ENCODE results near the gene BABAM2. TPM values are rescaled to one million over a fixed set of nuclear protein-coding genes. Genes with fewer than 3 reads are reported as not detected.

BABAM2 gene
- total RNA-seq, 1 donor from 2014 or later: 28.5 TPM

GRCh38 chr2:28247290-28247689, 356.8 kb downstream of the BABAM2 start:
- DNase-seq (ENCODE audit: low read depth) (no peak), FAIRE-seq (no peak)
- Histone ChIP-seq H3K4me3 (ENCODE audit: insufficient read depth, low read depth, low read length) (no peak overlapping the region), H3K4me2 (ENCODE audit: low read length) (no peak overlapping the region), H3K79me2 (ENCODE audit: insufficient read depth, low read length) (no peaks in the 10 kb centered on the region), H3K9ac (ENCODE audit: low read length) (no peak overlapping the region), H3K4me1 (ENCODE audit: insufficient read depth, low read length) (peaks cover 11% of the 10 kb centered on the region), H3K9me3 (ENCODE audit: insufficient read depth, low read depth, low read length) (no peaks in the 10 kb centered on the region), H3K27me3 (ENCODE audit: insufficient read depth, low read length) (no peaks in the 10 kb centered on the region), H3K36me3 (ENCODE audit: insufficient read depth, low read length) (no peaks in the 10 kb centered on the region), H3K27ac (ENCODE audit: low read depth, low read length) (no peak overlapping the region), H2AFZ (ENCODE audit: low read depth, low read length) (no peak overlapping the region), H4K20me1 (ENCODE audit: insufficient read depth, low read length) (no peaks in the 10 kb centered on the region)
- Mint-ChIP-seq H3K36me3 (ENCODE audit: low read depth, unreplicated experiment) (peaks cover 1% of the 10 kb centered on the region), H3K9me3 (ENCODE audit: unreplicated experiment) (peaks cover 4% of the 10 kb centered on the region), H3K27me3 (ENCODE audit: low read depth, unreplicated experiment) (no peaks in the 10 kb centered on the region), H3K27ac (ENCODE audit: unreplicated experiment) (no peak overlapping the region), H3K4me3 (ENCODE audit: unreplicated experiment) (no peak overlapping the region), H3K4me1 (ENCODE audit: low read depth, unreplicated experiment) (peaks cover 19% of the 10 kb centered on the region)
- TF ChIP-seq EZH2 (IDR thresholded peaks at IDR 0.05; ENCODE audit: insufficient read depth, low read length): no peak
- TF ChIP-seq CTCF (IDR thresholded peaks at IDR 0.05; ENCODE audit: insufficient read depth, low read depth, low read length): no peak

- FAIRE-seq (no peak), DNase-seq (ENCODE audit: low read depth) (no peak)
- H3K4me2 ChIP-seq (ENCODE audit: low read length): no peak overlapping the region
- peaks cover 1% of the 10 kb centered on the region for H3K36me3 Mint-ChIP-seq (ENCODE audit: low read depth, unreplicated experiment)
- no peak overlapping the region for H3K4me3 ChIP-seq (ENCODE audit: insufficient read depth, low read depth, low read length)
- no peak overlapping the region for H2AFZ ChIP-seq (ENCODE audit: low read depth, low read length)
- peaks cover 11% of the 10 kb centered on the region for H3K4me1 ChIP-seq (ENCODE audit: insufficient read depth, low read length)
- H3K4me1 Mint-ChIP-seq (ENCODE audit: low read depth, unreplicated experiment): peaks cover 19% of the 10 kb centered on the region
- H3K36me3 ChIP-seq (ENCODE audit: insufficient read depth, low read length): no peaks in the 10 kb centered on the region
- no peak overlapping the region for H3K9ac ChIP-seq (ENCODE audit: low read length)
- H3K27ac ChIP-seq (ENCODE audit: low read depth, low read length): no peak overlapping the region
- H3K9me3 ChIP-seq (ENCODE audit: insufficient read depth, low read depth, low read length): no peaks in the 10 kb centered on the region
- no peaks in the 10 kb centered on the region for H4K20me1 ChIP-seq (ENCODE audit: insufficient read depth, low read length)
- H3K9me3 Mint-ChIP-seq (ENCODE audit: unreplicated experiment): peaks cover 4% of the 10 kb centered on the region
- no peak overlapping the region for H3K4me3 Mint-ChIP-seq (ENCODE audit: unreplicated experiment)
- no peaks in the 10 kb centered on the region for H3K27me3 Mint-ChIP-seq (ENCODE audit: low read depth, unreplicated experiment)
- no peaks in the 10 kb centered on the region for H3K79me2 ChIP-seq (ENCODE audit: insufficient read depth, low read length)
- no peaks in the 10 kb centered on the region for H3K27me3 ChIP-seq (ENCODE audit: insufficient read depth, low read length)
- no peak overlapping the region for H3K27ac Mint-ChIP-seq (ENCODE audit: unreplicated experiment)
- TF ChIP-seq EZH2 (IDR thresholded peaks at IDR 0.05; ENCODE audit: insufficient read depth, low read length) (no peak), CTCF (IDR thresholded peaks at IDR 0.05; ENCODE audit: insufficient read depth, low read depth, low read length) (no peak)
Measured at GRCh38 chr2:28247734-28248133, 357.2 kb downstream of the BABAM2 start.

- Mint-ChIP-seq H3K27me3 (ENCODE audit: low read depth, unreplicated experiment) (no peaks in the 10 kb centered on the region), H3K4me1 (ENCODE audit: low read depth, unreplicated experiment) (peaks cover 22% of the 10 kb centered on the region), H3K27ac (ENCODE audit: unreplicated experiment) (no peak overlapping the region), H3K4me3 (ENCODE audit: unreplicated experiment) (no peak overlapping the region), H3K36me3 (ENCODE audit: low read depth, unreplicated experiment) (peaks cover 1% of the 10 kb centered on the region), H3K9me3 (ENCODE audit: unreplicated experiment) (peaks cover 4% of the 10 kb centered on the region)
- H3K27me3 ChIP-seq (ENCODE audit: insufficient read depth, low read length): no peaks in the 10 kb centered on the region
- no peaks in the 10 kb centered on the region for H3K9me3 ChIP-seq (ENCODE audit: insufficient read depth, low read depth, low read length)
- H2AFZ ChIP-seq (ENCODE audit: low read depth, low read length): no peak overlapping the region
- H3K4me2 ChIP-seq (ENCODE audit: low read length): no peak overlapping the region
- H3K36me3 ChIP-seq (ENCODE audit: insufficient read depth, low read length): no peaks in the 10 kb centered on the region
- FAIRE-seq (no peak), DNase-seq (ENCODE audit: low read depth) (no peak)
- no peak overlapping the region for H3K27ac ChIP-seq (ENCODE audit: low read depth, low read length)
- H3K4me1 ChIP-seq (ENCODE audit: insufficient read depth, low read length): peaks cover 11% of the 10 kb centered on the region
- H4K20me1 ChIP-seq (ENCODE audit: insufficient read depth, low read length): no peaks in the 10 kb centered on the region
- no peaks in the 10 kb centered on the region for H3K79me2 ChIP-seq (ENCODE audit: insufficient read depth, low read length)
- H3K4me3 ChIP-seq (ENCODE audit: insufficient read depth, low read depth, low read length): no peak overlapping the region
- TF ChIP-seq EZH2 (IDR thresholded peaks at IDR 0.05; ENCODE audit: insufficient read depth, low read length) (no peak), CTCF (IDR thresholded peaks at IDR 0.05; ENCODE audit: insufficient read depth, low read depth, low read length) (no peak)
- no peak overlapping the region for H3K9ac ChIP-seq (ENCODE audit: low read length)
Measured at GRCh38 chr2:28248511-28248910, 358.0 kb downstream of the BABAM2 start.
